ACHN (cell line): ENCODE data around the gene USP22.

ENCODE experiments used
- DNase-seq: peaks from one replicate; pipeline ENCODE4 v3.0.0-alpha.2; 2015
- in situ Hi-C: cut with HindIII; loops from 2 replicates; pipeline ENCODE4 v1.10.0; 2017; ENCODE audit warnings: low sequenced_read_pairs, low pct_ligation_motif_present, low pct_unique_long_range_greater_than_20kb

Gene USP22

GRCh38 chr17:21029036-21029435, 13.8 kb downstream of the USP22 start:
- DNase-seq, result no peak
- in situ Hi-C loops, result no loop called here

GRCh38 chr17:21028192-21028591, 14.6 kb downstream of the USP22 start:
- in situ Hi-C loops, result no loop called here
- no peak for DNase-seq

GRCh38 chr17:21027031-21027430, 15.8 kb downstream of the USP22 start:
- no peak for DNase-seq

GRCh38 chr17:21025451-21025850, 17.4 kb downstream of the USP22 start:
- in situ Hi-C loops, result no loop called here
- no peak for DNase-seq

More at GRCh38 chr17:21027031-21027430, 15.8 kb downstream of the USP22 start:
- in situ Hi-C loops, result no loop called here

GRCh38 chr17:21024024-21024423, 18.8 kb downstream of the USP22 start:
- in situ Hi-C loops, result no loop called here
- DNase-seq, result no peak

DNA sequence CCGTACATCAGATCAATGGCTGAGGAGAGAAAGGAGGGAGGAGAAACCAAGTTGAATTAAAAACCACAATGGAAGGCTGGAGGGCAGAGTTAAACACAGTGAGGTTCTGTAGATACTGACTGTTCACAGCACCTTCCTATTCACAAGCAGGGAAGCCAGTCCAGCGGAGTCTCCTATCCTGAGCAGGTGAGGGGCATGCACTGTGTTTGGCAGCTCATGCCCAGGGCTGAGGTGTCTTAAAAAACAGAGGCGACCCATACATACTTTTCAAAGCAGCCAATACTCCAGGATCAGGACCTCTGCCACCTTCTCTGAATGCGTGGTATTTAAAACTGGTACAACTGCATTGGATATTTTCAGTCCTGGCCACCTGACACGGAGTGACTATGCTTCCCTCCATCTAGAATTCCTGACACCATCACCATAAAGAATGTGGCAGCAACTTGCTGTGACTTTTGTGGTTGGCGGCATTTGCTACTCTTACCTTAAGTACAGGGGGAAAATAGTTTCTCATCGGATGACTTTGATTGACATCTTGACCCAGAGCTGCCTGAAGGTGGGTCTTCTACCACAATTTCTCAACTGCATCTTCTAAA, 21.5 kb downstream of the USP22 start:
- DNase-seq, result no peak
- in situ Hi-C loops, result no loop called here

- in situ Hi-C loops, result no loop called here
- DNase-seq, result no peak
Measured at GRCh38 chr17:21020622-21021021, 22.2 kb downstream of the USP22 start.

GRCh38 chr17:21019976-21020586, 22.7 kb downstream of the USP22 start:
- DNase-seq, result peak; percentile 24
- in situ Hi-C loops, result no loop called here

DNA sequence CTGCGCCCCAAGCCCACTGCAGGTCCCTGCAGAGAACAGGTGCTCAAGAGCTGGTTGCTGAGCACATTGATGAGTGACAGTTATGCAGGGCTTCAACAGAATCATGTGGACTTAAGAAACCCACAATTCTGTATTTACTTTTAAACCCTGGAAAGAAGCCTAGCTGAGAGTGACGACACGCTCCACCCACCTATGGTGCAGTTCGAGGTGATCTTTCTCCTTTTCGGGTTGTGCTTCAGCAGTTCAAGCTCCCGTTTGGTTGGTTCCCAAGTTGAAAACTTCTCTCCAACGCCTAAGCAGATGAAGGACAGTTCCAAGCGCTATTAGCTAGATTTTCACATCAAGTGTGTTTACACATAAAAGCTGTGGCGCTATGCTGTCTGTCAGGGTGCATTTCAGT, 23.9 kb downstream of the USP22 start:
- no peak for DNase-seq
- in situ Hi-C loops, result no loop called here

GRCh38 chr17:21017861-21018260, 24.9 kb downstream of the USP22 start:
- DNase-seq, result no peak
- in situ Hi-C loops, result no loop called here

DNA sequence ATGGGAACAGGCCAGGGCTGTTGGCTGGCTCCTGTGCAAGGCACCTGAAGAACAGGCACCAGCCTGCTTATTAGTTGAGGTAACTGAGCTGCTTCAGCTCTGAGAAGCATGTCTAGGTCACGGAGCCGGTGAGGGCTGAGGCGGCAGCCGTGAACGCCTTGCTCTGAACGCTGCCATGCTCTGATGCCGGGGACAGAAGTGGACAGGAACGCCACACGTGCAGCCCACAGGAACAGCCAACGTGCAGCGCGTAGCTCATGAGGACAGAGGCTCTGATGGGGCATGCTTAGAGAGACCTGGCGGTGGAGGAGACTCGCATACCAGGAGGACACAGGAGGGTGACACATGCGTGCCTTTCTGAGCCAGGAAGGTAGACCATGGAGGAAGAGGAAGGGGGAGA, 25.6 kb downstream of the USP22 start:
- no peak for DNase-seq
- in situ Hi-C loops, result no loop called here

GRCh38 chr17:21016826-21017225, 26.0 kb downstream of the USP22 start:
- in situ Hi-C loops, result no loop called here
- no peak for DNase-seq

DNA sequence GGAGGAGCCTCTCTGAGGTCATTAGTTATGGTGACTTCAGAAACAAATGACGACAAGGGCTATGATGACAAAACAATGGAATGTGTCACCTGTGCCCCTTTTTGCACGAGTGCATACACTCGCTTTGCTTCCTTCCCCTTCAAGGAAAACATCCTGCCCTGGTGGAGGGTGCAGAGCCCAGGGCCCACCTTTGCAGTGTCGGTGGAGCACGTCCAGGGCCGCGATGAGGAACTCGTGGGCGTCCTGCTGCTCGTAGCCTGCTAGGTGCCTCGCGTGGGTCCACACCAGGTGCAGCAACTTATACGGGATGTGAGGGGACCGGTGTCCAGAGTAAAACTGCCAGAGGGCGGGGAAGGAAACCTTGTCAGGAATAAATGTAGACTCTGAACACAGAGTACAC, 27.2 kb downstream of the USP22 start:
- in situ Hi-C loops, result no loop called here

GRCh38 chr17:21014498-21014897, 28.3 kb downstream of the USP22 start:
- in situ Hi-C loops, result no loop called here
- DNase-seq, result no peak

More for the DNA sequence above, 27.2 kb downstream of the USP22 start:
- no peak for DNase-seq

- in situ Hi-C loops, result no loop called here
- no peak for DNase-seq
Measured at GRCh38 chr17:21013983-21014382, 28.8 kb downstream of the USP22 start.

GRCh38 chr17:21012736-21013135, 30.1 kb downstream of the USP22 start:
- no peak for DNase-seq
- in situ Hi-C loops, result no loop called here

GRCh38 chr17:21010705-21011596, 31.9 kb downstream of the USP22 start:
- in situ Hi-C loops, result no loop called here
- DNase-seq, result no peak

DNA sequence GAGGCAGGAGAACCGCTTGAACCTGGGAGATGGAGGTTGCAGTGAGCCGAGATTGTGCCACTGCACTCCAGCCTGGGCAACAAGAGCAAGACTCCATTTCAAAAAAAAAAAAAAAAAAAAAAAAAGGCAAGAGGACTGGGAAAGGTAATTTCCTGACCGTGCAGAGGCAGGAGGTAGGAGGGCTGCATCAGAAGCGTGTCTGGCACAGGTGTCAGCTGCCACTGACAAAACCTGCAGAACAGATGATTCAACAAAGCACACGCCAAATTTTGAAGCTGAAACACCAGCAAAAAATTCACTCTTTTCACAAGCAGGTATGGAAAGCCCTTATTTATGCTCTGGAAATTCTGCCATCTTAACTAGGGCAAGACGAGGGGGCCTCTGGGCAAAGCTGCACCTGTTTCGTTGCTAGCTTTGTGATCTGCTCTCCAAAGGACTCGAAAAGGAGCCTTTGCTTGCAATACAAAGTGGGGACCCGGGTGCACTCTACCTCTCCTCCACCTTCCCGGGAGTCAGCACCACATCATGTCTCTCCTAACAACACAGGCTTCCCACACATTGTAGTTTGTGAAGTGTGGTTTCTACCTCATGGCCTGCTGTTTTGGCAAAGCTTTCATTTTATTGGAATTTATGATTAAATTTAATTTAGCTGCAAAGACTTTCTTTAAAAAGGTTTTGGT, 33.7 kb downstream of the USP22 start:
- in situ Hi-C loops, result no loop called here

More for the DNA sequence above, 33.7 kb downstream of the USP22 start:
- no peak for DNase-seq
